GM18526 (cell line): ENCODE measurements around the gene ENDOU.

ENCODE experiments used
- POLR2A ChIP-seq: IDR thresholded peaks from 3 replicates; pipeline ENCODE4 v1.6.1; 2011; ENCODE audit not compliant: insufficient read length; ENCODE audit errors: extremely low read depth

Gene ENDOU

DNA sequence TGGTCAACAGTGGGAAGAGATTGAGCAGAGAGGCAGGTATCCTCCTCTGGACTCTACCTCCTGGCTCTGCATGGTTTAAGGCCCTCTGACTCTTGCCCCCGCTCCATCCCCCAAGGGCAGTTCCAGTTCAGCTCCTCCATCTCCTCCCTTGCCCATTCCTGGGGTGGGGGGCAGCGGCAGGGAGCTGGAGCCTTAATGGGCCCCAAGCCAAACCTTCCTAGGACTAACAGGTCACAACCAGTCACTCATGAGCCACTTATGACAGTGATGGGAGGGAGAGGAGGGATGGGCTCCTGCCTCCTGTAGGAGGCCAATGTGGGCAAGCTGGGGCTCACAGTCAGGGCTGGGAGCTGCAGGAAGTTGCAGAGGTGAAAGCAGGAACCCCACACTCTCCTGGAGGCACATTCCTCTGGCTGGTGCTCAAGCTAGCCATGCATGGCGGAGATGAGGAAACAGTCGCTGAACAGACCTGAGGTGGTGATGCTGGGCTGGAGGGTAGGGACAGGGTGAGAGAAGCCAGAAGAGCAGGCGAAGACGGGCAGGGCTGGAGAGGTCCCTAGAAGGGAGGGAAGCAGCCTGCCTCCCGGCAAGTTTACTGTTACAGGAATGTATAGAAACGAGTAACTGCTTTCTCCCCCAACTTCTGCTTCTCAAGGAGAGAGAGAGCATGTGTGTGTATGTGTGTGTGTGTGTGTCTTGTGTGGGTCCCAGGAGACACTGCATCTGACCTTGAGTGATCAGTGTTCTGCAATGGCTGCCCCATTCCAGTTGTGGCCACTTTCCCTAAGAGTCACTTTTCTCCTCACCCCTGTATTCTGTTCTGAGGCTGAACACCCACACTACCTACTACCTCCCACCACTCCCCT lies 38.4 kb upstream of the ENDOU start:
- TF ChIP-seq POLR2A = no peak

GRCh38 chr12:47762850-47763465 lies 37.7 kb upstream of the ENDOU start:
- no peak for TF ChIP-seq POLR2A

- no peak for TF ChIP-seq POLR2A
Measured at GRCh38 chr12:47758834-47759690, 33.8 kb upstream of the ENDOU start, which contains the start of gene RAPGEF3. TSS of gene RAPGEF3 (minus strand) at chr12:47758880. CDS start at chr12:47758556, 324 bp downstream.

- no peak for TF ChIP-seq POLR2A
Measured at GRCh38 chr12:47758584-47758833, 33.2 kb upstream of the ENDOU start.

DNA sequence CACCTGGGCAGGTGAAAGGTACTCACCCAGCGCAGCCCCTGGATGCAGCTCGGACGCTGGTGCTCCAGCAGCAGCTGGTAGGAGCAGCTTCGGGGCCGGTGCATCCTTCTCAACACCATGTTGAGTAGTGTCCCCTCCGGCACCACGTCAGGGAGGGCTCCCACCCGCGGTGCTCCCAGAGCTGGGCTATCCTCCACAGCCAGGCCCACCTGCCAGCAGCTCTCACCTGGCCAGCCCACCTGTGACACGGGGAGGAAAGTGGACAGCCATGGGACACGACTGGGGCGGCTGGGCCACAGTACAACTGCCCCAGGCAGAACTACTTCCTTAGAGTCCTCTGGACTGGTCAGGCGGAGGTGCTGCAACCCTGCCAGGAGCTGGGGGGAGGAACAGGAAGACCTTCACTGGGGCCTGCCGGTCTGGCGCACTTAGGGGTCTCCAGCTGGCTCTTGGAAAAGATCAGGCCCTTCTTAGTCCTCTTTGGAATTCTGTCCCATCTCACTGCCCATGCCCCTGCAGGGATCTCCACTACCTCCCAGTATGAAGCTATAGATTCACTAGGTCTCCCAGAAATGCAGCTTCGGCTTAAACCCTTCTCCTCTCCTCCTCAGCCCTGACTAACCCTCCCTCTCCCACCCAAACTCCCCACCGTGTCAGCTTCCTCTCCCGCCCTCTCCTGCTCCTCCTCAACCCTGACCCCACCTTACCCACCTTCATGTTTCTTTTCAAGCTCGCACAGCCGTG lies 32.7 kb upstream of the ENDOU start:
- TF ChIP-seq POLR2A = no peak

DNA sequence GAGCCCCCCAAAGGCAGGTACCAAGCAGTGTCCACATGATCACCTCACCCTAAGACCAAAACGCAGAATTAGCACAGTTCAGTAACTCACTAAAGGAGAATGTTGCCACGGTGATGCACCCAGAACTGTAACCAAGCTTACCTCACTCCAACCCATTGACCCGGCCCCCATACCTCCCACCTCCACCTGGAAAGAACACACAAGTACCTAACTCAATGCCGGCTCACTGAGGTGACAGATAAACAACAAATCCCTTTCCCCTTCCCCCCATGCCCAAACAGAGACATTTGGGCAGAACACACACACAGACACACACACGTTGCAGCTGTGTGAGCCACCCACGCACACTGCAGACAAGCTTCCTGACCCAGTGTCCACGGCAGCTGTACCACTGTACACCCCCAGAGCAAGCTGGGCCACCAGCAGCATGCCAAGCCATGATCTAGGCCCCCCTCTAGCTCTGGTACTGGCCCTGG lies 32.1 kb upstream of the ENDOU start:
- TF ChIP-seq POLR2A = no peak

DNA sequence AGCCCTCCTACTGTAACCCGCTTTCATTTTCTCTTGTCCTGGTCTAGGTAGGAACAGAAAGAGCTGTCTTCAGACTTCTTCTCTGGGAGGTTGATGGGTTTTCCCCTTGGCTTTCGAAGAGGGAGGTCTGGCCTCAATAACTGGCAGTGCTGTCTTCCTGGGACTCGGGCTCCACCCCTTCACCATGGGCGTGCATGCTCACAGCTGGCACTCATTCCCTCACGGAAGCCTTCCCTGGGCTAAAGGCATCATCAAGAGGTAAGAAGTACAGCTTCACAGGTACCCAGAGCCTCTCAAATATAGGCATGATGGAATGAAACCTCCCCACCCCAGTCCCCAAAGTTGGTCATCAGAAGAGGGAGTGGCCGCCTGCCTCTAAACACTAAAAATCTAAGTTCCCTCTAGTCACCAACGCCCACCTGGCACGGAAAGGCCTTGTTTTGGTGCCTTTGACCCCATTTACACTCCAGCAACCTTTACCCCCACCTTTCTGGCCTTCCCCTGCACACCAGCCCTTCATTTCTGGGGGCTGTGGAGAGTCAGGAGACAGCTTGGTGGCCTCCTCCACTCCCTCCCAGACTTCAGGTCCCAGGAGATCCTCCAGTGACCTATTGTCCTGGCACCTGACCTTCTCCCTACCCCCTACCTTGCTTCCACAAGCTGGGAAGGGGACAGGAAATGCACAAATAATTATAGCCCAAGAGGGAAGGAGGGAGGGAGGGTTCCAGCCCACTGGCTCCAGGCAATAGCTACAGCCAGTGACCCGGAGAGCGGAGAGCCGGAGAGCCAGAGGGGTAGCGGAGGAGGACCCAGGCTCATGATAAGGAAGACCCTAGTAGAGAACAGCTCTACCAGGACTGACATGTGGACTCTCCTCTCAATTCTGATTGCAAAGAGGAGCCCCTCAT lies 30.6 kb upstream of the ENDOU start:
- TF ChIP-seq POLR2A = no peak

DNA sequence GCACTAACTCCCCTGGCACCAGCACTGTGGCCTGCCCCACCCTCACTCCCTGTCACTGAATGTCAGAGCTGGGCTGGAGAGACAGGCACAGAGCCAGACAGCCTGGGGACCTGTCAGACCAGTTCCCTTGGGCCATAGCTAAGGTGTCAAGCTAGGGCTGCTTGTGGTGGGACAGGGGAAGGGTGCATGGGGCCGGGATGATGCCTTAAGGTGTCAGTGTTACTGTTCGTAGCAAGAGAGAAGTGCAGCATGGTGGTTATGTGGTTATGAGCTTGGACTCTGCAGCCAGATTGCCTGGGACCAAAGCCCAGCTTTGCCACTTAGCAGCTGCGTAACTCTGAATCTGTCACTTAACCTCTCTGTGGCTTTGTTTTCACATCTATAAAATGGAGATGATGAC lies 29.6 kb upstream of the ENDOU start:
- no peak for TF ChIP-seq POLR2A

DNA sequence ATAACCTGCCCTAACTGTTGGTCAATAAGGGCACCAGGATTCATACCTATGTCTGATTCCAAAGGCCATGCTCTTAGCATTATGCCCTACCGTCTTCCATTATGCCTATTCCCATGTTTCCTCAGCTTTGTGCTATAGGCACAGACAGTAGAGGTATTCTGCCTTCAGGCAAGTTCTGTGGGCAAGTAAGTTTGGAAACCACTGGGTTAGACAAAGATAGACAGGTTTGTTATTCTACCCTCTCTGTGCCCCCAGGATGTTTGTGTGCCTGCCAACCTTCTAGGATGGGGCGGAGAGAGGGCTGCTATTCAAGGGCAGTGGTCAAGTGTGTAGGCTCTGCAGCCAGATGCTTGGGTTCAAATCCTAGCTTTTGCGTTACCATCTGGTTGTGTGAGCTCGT lies 28.8 kb upstream of the ENDOU start:
- TF ChIP-seq POLR2A = no peak

DNA sequence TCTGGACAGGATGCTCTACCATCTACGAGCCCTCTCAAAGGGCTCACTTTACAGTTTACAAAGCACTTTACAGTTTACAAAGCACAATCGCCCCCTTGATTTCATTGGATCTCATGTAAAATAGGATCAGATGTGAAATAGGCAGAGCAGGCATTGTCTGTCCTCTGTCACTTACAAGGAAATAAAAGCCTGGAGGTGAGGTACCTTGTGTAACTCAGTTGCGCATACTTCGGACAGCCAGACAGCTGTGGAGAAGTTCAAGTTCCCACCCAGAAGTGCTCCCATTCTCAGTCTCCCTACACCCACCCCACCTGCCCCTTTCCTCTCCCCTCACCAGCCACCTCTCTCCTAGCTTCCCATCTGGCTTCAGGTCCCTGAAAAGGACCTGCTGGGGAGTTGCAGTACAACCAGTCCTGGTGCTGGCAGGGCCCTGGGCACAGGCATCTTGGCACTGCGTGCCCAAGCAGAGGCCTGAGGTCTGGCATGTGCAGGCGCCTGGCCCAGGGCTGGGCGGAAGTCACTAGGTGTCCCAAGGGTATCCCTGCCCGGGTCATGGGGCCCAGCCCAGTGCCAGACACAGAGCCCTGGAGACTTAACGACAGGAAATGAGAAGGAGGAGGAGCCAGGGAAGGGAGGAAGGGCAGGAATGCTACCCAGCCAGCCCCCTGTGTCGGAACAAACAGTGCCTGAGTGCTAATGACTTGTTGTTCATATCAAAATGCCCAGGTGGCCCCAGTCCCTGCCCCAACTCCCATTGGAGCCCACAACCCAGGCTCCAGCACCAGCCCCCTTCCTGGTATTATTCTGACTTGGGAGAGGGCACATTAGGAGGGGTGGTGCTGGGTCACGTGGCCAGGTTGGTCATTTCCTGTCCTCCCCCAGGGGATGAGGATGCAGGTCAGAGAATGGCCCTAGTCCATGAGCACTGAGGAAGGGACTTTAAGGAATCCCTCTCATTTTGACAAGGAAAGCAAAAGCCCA lies 28.0 kb upstream of the ENDOU start:
- TF ChIP-seq POLR2A = no peak

GRCh38 chr12:47752552-47752951 lies 27.3 kb upstream of the ENDOU start:
- no peak for TF ChIP-seq POLR2A

- no peak for TF ChIP-seq POLR2A
Measured at GRCh38 chr12:47752121-47752520, 26.8 kb upstream of the ENDOU start.

GRCh38 chr12:47751561-47751960 lies 26.3 kb upstream of the ENDOU start:
- TF ChIP-seq POLR2A = no peak
